K562 treated with DMSO at 1 percent for 12 hours (cell line): ENCODE measurements around the gene TBC1D25. TPM values are rescaled to one million over a fixed set of nuclear protein-coding genes. Genes with fewer than 3 reads are reported as not detected.

Experiments used
- total RNA-seq: library from RNA; unstranded; fragments of 300-600 nt; gene quantifications from 2 replicates; pipeline ENCODE4 v1.2.3, GENCODE V29; 2022; ENCODE audit not compliant: insufficient read depth

TBC1D25 gene, protein sequence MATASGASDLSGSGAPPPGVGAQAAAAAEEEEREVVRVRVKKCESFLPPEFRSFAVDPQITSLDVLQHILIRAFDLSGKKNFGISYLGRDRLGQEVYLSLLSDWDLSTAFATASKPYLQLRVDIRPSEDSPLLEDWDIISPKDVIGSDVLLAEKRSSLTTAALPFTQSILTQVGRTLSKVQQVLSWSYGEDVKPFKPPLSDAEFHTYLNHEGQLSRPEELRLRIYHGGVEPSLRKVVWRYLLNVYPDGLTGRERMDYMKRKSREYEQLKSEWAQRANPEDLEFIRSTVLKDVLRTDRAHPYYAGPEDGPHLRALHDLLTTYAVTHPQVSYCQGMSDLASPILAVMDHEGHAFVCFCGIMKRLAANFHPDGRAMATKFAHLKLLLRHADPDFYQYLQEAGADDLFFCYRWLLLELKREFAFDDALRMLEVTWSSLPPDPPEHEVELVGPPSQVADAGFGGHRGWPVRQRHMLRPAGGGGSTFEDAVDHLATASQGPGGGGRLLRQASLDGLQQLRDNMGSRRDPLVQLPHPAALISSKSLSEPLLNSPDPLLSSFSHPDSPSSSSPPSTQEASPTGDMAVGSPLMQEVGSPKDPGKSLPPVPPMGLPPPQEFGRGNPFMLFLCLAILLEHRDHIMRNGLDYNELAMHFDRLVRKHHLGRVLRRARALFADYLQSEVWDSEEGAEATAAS
- 5.4 and 10.4 TPM in 2 replicates for total RNA-seq

DNA sequence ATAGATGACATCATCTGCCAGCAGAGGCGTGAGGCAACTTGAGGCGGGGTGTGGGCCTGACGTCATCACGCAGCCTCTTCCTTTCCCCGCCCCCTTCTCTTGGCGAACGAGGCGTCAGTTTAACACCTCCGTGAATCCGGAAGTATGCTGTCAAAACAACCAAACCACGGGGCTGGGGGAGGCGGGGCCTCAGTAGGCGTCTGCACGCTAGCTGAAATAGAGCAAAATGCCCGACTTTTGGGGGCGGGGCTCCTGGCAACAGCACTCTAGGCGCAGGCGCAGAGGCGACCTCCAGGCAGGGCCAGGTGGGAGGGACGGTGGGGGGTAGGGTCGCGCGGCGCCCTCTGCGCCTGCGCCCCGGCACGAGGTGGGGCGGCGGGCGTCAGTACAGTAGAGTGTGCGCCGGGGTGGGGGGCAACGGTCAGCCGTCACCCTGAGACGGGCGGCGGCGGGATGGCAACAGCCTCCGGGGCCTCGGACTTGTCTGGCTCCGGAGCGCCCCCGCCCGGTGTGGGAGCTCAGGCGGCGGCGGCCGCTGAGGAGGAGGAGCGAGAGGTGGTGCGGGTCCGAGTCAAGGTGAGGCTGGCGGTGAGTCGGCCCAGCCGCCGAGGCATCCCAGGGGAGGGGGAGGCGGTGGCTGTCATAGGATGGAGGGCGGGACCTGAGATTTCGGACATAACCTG, at the start of gene TBC1D25:
Gene TBC1D25, plus strand, starts transcription at position 370 of the 683 bp plus-strand sequence. Its CDS starts 84 bp downstream, at position 454.

DNA sequence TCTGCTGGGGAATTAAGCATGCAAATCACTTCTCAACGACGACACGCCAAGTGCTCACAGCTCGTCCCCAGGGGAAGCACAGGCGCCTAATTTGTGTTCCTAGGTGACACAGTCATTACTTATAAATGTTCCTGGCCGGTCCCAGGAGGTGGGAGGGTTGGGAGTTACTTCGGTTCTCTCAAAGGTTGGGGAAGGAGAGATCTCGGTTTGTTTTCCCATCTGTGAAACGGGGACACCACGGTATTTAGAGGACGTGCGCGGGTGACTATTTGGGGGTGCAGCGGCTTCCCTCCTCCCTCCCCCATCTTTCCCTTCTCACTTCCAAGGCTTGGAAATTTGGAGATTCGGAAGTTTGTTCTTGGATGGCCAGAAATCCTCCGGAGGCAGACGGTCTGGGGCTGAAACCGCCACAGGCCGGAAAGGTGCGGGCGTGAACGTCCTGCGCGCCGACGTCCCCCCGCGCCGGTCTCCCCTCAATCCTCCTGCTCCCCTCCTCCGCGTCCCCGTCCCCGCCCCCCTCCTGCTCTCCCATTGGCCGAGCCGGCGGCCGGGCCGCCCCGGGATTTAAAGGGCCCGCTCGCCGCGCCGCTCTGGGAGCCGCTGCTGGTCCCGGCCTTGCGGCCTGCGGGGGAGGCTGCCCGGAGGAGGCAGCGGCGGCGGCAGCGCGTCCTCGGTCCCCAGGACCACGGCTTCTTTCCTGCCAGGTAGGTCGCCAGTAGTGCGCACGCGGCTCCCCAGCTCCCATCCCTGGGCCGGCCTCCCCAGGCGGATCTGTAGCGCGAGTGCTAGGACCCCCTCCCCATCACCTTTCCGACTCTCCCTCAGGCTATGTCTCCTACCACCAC, 30.9 kb upstream of the TBC1D25 start, which contains the start of gene PORCN:
Gene PORCN, plus strand, starts transcription at position 593 of the 845 bp plus-strand sequence. CDS start 829 bp downstream, outside the sequence.

DNA sequence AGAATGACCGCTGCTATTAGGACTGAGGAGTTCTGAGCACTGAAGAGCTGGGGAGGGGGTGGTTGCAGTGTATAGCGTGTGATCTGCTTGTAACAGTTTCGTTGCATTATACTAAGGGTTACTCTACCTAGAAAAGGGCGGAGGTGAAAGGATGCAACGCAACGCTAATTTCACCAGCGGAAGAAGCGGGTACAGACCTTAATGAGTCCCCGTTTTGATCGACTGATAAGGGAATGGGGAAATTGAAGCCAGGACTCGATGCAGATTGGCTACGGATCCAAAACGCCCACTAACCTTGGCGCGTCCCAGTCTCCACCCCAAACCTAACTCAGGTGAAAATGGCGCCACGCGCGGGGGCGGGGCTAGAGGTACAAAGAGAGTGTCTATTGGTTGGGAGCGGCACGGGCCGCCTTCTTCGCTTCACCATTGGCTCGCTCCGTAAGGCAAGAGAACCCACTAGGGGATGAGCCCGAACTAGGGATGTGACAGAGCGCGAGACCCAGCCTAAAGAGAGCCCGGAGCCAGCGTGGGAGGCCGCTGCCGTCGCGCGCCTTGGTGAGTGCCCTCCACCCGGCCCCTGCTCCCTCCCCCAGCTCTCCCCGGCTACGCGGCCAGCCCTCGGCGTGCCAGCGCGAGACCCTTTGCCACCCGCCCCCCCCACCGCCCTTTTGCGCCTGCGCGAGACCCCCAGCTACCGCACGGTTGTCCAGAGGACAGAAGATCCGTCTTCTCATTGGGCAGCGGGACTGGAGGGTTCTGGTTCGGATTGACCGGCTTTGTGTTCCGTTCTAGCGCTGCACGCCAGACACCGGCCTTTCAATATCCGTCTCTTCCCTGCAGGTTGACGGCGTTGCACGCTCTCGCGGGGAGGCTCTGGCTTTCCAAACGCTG, 17.9 kb upstream of the TBC1D25 start, which contains the start of gene EBP:
Gene EBP, plus strand, starts transcription at position 456 of the 891 bp plus-strand sequence. CDS start 1,964 bp downstream, outside the sequence.

DNA sequence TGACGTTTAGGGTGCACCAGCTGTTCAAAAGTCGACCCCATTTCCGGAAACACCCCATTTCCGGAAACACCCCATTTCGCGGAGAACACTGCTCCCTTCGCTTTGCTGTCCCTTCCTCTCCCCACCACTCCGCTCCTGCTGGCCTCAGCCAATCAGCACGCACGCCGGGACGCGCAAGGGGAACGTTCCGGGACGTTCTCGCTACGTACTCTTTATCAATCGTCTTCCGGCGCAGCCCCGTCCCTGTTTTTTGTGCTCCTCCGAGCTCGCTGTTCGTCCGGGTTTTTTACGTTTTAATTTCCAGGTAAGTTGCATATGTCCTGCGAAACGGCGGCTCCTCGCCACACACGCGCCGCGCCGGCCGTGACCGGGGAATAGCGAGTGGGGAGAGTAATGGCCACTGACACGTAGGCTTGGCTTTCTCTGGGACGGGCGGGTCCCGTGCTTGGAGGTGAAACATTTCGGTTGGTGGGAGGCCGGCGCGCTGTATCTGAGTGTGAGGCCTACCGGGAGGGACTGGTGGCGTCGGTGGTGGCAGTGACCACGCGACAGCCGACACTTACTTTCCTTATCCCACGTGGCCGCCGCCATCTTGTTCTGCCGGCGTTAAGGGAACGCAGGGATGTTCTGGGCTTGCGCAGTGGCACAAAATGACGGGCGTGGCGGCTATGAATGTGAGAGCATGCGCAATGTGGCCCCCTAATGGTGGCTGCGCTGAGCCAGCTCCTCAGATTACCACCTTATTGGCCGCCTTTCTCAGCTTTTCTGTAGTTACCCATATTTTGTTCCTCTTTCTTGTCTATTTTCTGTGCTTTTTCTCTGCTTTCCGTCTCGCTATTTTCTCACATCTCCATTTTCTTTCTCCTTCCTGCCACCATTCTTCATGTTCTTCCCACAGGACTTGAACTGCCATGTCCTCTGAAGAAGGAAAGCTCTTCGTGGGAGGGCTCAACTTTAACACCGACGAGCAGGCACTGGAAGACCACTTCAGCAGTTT, 35.1 kb downstream of the TBC1D25 start, which contains the start of gene RBM3:
Gene RBM3, plus strand, starts transcription at position 215 of the 997 bp plus-strand sequence. Its CDS starts 697 bp downstream, at position 912.

DNA sequence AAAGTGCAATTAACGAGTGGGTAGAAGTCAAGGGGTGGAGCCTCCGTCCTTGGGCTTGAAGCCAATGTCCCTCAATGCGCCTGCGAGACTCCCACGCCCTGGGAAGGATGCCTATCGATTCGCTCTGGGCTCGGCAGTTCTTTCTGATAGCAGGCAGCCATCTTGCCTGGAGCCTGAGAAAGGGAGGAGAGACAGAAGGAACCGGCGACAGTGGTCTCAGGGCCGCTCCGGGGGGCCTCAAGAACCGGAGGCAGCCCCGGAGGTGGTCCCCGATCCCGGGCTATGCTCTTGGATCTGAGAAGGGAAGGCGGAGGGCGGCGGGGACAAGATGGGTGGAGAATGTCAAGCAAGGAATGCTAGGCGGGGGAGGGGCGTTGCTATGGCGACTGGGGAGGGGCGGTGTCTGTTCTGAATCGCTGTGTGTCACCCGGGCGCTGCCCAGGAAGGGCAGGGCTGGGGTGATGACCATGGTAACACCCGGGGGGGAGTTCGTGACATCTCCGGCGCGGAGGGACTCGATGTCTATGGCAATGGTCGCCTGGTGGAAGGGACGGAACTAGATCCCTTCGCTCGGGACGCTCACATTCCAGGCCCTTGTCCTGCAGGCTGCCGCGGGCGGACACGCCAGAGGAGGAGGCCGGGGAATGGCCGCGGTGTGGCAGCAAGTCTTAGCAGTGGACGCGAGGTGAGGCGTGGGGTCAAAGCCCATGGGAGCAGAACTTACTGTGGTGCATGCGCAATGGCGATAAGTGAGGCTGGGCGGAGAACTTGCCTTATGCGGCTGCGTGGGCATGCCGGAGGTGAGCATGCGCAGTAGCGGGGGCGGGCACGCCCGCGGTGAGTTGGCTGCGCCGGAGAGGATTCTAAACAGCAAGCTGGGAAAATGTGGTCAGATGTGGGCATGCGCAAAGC, 58.1 kb downstream of the TBC1D25 start, which contains the start of gene WDR13:
Gene WDR13, plus strand, starts transcription at position 140 of the 912 bp plus-strand sequence. Its CDS starts 505 bp downstream, at position 645.

Other genes starting within 250 kb of the TBC1D25 start
- gene SSX3, start 183.0 kb upstream of the TBC1D25 start, total RNA-seq, result 38.7 and 53.8 TPM in 2 replicates
- gene SSX4, start 156.2 kb upstream of the TBC1D25 start, total RNA-seq, result 11.9 TPM in 1 of 2 replicates, not detected in the other
- 11.9 and 31.6 TPM in 2 replicates for gene SSX4B, start 127.8 kb upstream of the TBC1D25 start, total RNA-seq
- 22.5 and 26.1 TPM in 2 replicates for gene SLC38A5, start 69.5 kb upstream of the TBC1D25 start, total RNA-seq
- gene FTSJ1, start 63.5 kb upstream of the TBC1D25 start, total RNA-seq, result 45.8 and 46.9 TPM in 2 replicates
- 7.9 and 8.0 TPM in 2 replicates for gene PORCN, start 30.7 kb upstream of the TBC1D25 start, total RNA-seq
- gene EBP, start 17.9 kb upstream of the TBC1D25 start, total RNA-seq, result 202 and 265 TPM in 2 replicates
- gene RBM3, start 34.8 kb downstream of the TBC1D25 start, total RNA-seq, result 63.3 and 112 TPM in 2 replicates
- 63.2 and 89.3 TPM in 2 replicates for gene WDR13, start 57.8 kb downstream of the TBC1D25 start, total RNA-seq
- 9.4 and 21.6 TPM in 2 replicates for gene WAS, start 144.1 kb downstream of the TBC1D25 start, total RNA-seq
- 26.2 and 35.7 TPM in 2 replicates for gene SUV39H1, start 157.0 kb downstream of the TBC1D25 start, total RNA-seq
- gene GLOD5, start 222.0 kb downstream of the TBC1D25 start, total RNA-seq, result 3.2 TPM in 1 of 2 replicates, not detected in the other
- 100 and 117 TPM in 2 replicates for gene GATA1, start 246.9 kb downstream of the TBC1D25 start, total RNA-seq